ENCODE results near the gene KCNG1.

KCNG1 gene

GRCh38 chr20:51036226-51036625 is 13.3 kb upstream of the KCNG1 start:
- no peak for DNase-seq (ENCODE audit: low spot score)

GRCh38 chr20:51034988-51035656 is 12.2 kb upstream of the KCNG1 start:
- DNase-seq (ENCODE audit: low spot score): no peak

GRCh38 chr20:51034476-51034875 is 11.6 kb upstream of the KCNG1 start:
- DNase-seq (ENCODE audit: low spot score): no peak

- no peak for DNase-seq (ENCODE audit: low spot score)
These were observed 7.3 kb upstream of the KCNG1 start for GRCh38 chr20:51029963-51030920.

GRCh38 chr20:51029556-51029955 is 6.6 kb upstream of the KCNG1 start:
- DNase-seq (ENCODE audit: low spot score): no peak

GRCh38 chr20:51028616-51029212 is 5.8 kb upstream of the KCNG1 start:
- DNase-seq (ENCODE audit: low spot score): no peak

- no peak for DNase-seq (ENCODE audit: low spot score)
These were observed 4.3 kb upstream of the KCNG1 start for GRCh38 chr20:51027035-51027795.

- no peak for DNase-seq (ENCODE audit: low spot score)
These were observed 3.4 kb upstream of the KCNG1 start for GRCh38 chr20:51026269-51026668.

- no peak for DNase-seq (ENCODE audit: low spot score)
These were observed 1.9 kb upstream of the KCNG1 start for GRCh38 chr20:51024761-51025160.

GRCh38 chr20:51023617-51024155 is 779 bp upstream of the KCNG1 start:
- DNase-seq (ENCODE audit: low spot score): no peak

- no peak for DNase-seq (ENCODE audit: low spot score)
These were observed 592 bp downstream of the KCNG1 start for GRCh38 chr20:51022227-51022802.

- no peak for DNase-seq (ENCODE audit: low spot score)
These were observed 1.6 kb downstream of the KCNG1 start for GRCh38 chr20:51021067-51022025.

GRCh38 chr20:51020657-51021056 is 2.2 kb downstream of the KCNG1 start:
- no peak for DNase-seq (ENCODE audit: low spot score)

- no peak for DNase-seq (ENCODE audit: low spot score)
These were observed 3.0 kb downstream of the KCNG1 start for GRCh38 chr20:51019656-51020592.

- DNase-seq (ENCODE audit: low spot score): no peak
These were observed 5.7 kb downstream of the KCNG1 start for GRCh38 chr20:51017251-51017650.

- no peak for DNase-seq (ENCODE audit: low spot score)
These were observed 6.4 kb downstream of the KCNG1 start for GRCh38 chr20:51016521-51016920.

GRCh38 chr20:51014797-51015722 is 7.8 kb downstream of the KCNG1 start:
- DNase-seq (ENCODE audit: low spot score): no peak
